ENCODE measurements around the gene LRP1B. TPM values are rescaled to one million over a fixed set of nuclear protein-coding genes. Genes with fewer than 3 reads are reported as not detected.

Gene LRP1B
- total and polyA plus RNA-seq, 2 donors (not counting 1 experiment from before 2014, with no cell fraction given): under 0.01 to 0.01 TPM

GRCh38 chr2:141522048-141522447 lies 608.8 kb downstream of the LRP1B start:
- no peak overlapping the region for H3K9ac ChIP-seq (ENCODE audit: insufficient read depth, low read length)
- no peak overlapping the region for H3K4me2 ChIP-seq (ENCODE audit: extremely low read depth, insufficient read depth, low read length)
- H3K36me3 ChIP-seq (ENCODE audit: control insufficient read depth, insufficient read depth, low read length): no peaks in the 10 kb centered on the region
- H3K79me2 ChIP-seq (ENCODE audit: control insufficient read depth, insufficient read depth, low read length): no peaks in the 10 kb centered on the region
- H3K9me3 ChIP-seq (ENCODE audit: control insufficient read depth, insufficient read depth, low read depth, low read length): no peaks in the 10 kb centered on the region
- TF ChIP-seq EZH2 (IDR thresholded peaks at IDR 0.05; ENCODE audit: low read length, missing control alignments): no peak
- no peak for TF ChIP-seq CTCF (conservative IDR thresholded peaks at IDR 0.05 in 1 of 2, IDR thresholded peaks at IDR 0.05 in 1 of 2; ENCODE audit: low read depth in 1 of 2, low read length in 2 of 2)
- H3K4me1 ChIP-seq (ENCODE audit: control insufficient read depth, extremely low read depth, insufficient read depth, low read length): no peaks in the 10 kb centered on the region
- no peak overlapping the region for H2AFZ ChIP-seq (ENCODE audit: low read length)
- no peak overlapping the region for H3K4me3 ChIP-seq (replicated peaks in 1 of 4; ENCODE audit: control extremely low read depth in 1 of 4, insufficient read depth in 1 of 4, low read depth in 3 of 4, low read length in 4 of 4)
- no peaks in the 10 kb centered on the region for H4K20me1 ChIP-seq (ENCODE audit: control insufficient read depth, extremely low read depth, insufficient read depth, low read length)
- H3K27ac ChIP-seq (ENCODE audit: insufficient read depth, low read length): no peak overlapping the region
- peak in 1 of 2 donors; percentile 30 for DNase-seq (ENCODE audit: low read depth in 2 of 2)
- no peaks in the 10 kb centered on the region for H3K27me3 ChIP-seq (ENCODE audit: control insufficient read depth, insufficient read depth, low read length)

- Histone ChIP-seq H3K4me3 (replicated peaks in 1 of 4; ENCODE audit: control extremely low read depth in 1 of 4, insufficient read depth in 1 of 4, low read depth in 3 of 4, low read length in 4 of 4) (no peak overlapping the region), H3K27me3 (ENCODE audit: control insufficient read depth, insufficient read depth, low read length) (no peaks in the 10 kb centered on the region), H3K9me3 (ENCODE audit: control insufficient read depth, insufficient read depth, low read depth, low read length) (no peaks in the 10 kb centered on the region), H3K4me2 (ENCODE audit: extremely low read depth, insufficient read depth, low read length) (no peak overlapping the region), H3K9ac (ENCODE audit: insufficient read depth, low read length) (no peak overlapping the region), H3K36me3 (ENCODE audit: control insufficient read depth, insufficient read depth, low read length) (no peaks in the 10 kb centered on the region), H4K20me1 (ENCODE audit: control insufficient read depth, extremely low read depth, insufficient read depth, low read length) (no peaks in the 10 kb centered on the region), H3K79me2 (ENCODE audit: control insufficient read depth, insufficient read depth, low read length) (no peaks in the 10 kb centered on the region), H3K27ac (ENCODE audit: insufficient read depth, low read length) (no peak overlapping the region), H2AFZ (ENCODE audit: low read length) (no peak overlapping the region), H3K4me1 (ENCODE audit: control insufficient read depth, extremely low read depth, insufficient read depth, low read length) (no peaks in the 10 kb centered on the region)
- TF ChIP-seq CTCF (conservative IDR thresholded peaks at IDR 0.05 in 1 of 2, IDR thresholded peaks at IDR 0.05 in 1 of 2; ENCODE audit: low read depth in 1 of 2, low read length in 2 of 2): no peak
- TF ChIP-seq EZH2 (IDR thresholded peaks at IDR 0.05; ENCODE audit: low read length, missing control alignments): no peak
- no peak for DNase-seq (ENCODE audit: low read depth in 2 of 2)
These were observed 610.9 kb downstream of the LRP1B start for GRCh38 chr2:141519906-141520305.

- Histone ChIP-seq H3K9ac (ENCODE audit: insufficient read depth, low read length) (no peak overlapping the region), H3K4me3 (replicated peaks in 1 of 4; ENCODE audit: control extremely low read depth in 1 of 4, insufficient read depth in 1 of 4, low read depth in 3 of 4, low read length in 4 of 4) (no peak overlapping the region), H2AFZ (ENCODE audit: low read length) (no peak overlapping the region), H4K20me1 (ENCODE audit: control insufficient read depth, extremely low read depth, insufficient read depth, low read length) (no peaks in the 10 kb centered on the region), H3K9me3 (ENCODE audit: control insufficient read depth, insufficient read depth, low read depth, low read length) (no peaks in the 10 kb centered on the region), H3K4me2 (ENCODE audit: extremely low read depth, insufficient read depth, low read length) (no peak overlapping the region), H3K36me3 (ENCODE audit: control insufficient read depth, insufficient read depth, low read length) (no peaks in the 10 kb centered on the region), H3K4me1 (ENCODE audit: control insufficient read depth, extremely low read depth, insufficient read depth, low read length) (no peaks in the 10 kb centered on the region), H3K27ac (ENCODE audit: insufficient read depth, low read length) (no peak overlapping the region), H3K79me2 (ENCODE audit: control insufficient read depth, insufficient read depth, low read length) (no peaks in the 10 kb centered on the region), H3K27me3 (ENCODE audit: control insufficient read depth, insufficient read depth, low read length) (no peaks in the 10 kb centered on the region)
- TF ChIP-seq EZH2 (IDR thresholded peaks at IDR 0.05; ENCODE audit: low read length, missing control alignments) (no peak), CTCF (conservative IDR thresholded peaks at IDR 0.05 in 1 of 2, IDR thresholded peaks at IDR 0.05 in 1 of 2; ENCODE audit: low read depth in 1 of 2, low read length in 2 of 2) (no peak)
- DNase-seq (ENCODE audit: low read depth in 2 of 2): no peak
These were observed 612.9 kb downstream of the LRP1B start for GRCh38 chr2:141517852-141518421.

Measured in fibroblast of lung (primary cell).